Naive B cell (primary cell): ENCODE measurements around the gene NECTIN1. TPM values are rescaled to one million over a fixed set of nuclear protein-coding genes. Genes with fewer than 3 reads are reported as not detected.
A peak's percentile ranks its signal among the peaks of the same experiment; 100 is the strongest.

Experiments
- ATAC-seq, 2 donors: fragments of 150-1000 bp; cut with Tn5 transposase; 2 replicates each; pipeline ENCODE4 v1.10.0; 2021; ENCODE audit warnings: low read depth in 2 of 2, mild to moderate bottlenecking in 2 of 2, moderate library complexity in 2 of 2
- DNase-seq: peaks from one replicate; pipeline ENCODE4 v3.0.0; 2022
- H3K27ac Mint-ChIP-seq, 6 donors: one replicate each; pipeline ENCODE4 v1.8.0; 2020 to 2022; ENCODE audit warnings: mild to moderate bottlenecking in 6 of 6, mixed read lengths in 6 of 6, moderate library complexity in 5 of 6, inconsistent platforms in 2 of 6
- H3K27me3 Mint-ChIP-seq, 3 donors: one replicate each; pipeline ENCODE4 v1.8.0; 2021 to 2022; ENCODE audit warnings: mixed read lengths in 3 of 3, mild to moderate bottlenecking in 1 of 3
- H3K36me3 Mint-ChIP-seq, 2 donors: one replicate each; pipeline ENCODE4 v1.8.0; 2020 to 2022; ENCODE audit warnings: mixed read lengths in 2 of 2, inconsistent platforms in 1 of 2, mild to moderate bottlenecking in 1 of 2
- H3K4me1 Mint-ChIP-seq, 3 donors: one replicate each; pipeline ENCODE4 v1.8.0; 2020 to 2022; ENCODE audit warnings: mixed read lengths in 3 of 3, inconsistent platforms in 1 of 3, mild to moderate bottlenecking in 1 of 3, moderate library complexity in 1 of 3
- H3K4me3 Mint-ChIP-seq, 8 donors: one replicate each; pipeline ENCODE4 v1.8.0; 2020 to 2022; ENCODE audit warnings: mild to moderate bottlenecking in 8 of 8, mixed read lengths in 8 of 8, moderate library complexity in 8 of 8, inconsistent platforms in 2 of 8
- H3K9me3 Mint-ChIP-seq, 7 donors: one replicate each; pipeline ENCODE4 v1.8.0; 2020 to 2022; ENCODE audit warnings: mixed read lengths in 7 of 7, mild to moderate bottlenecking in 5 of 7, inconsistent platforms in 2 of 7, moderate library complexity in 1 of 7
- polyA plus RNA-seq, 6 donors: library from polyadenylated mRNA; unstranded; fragments of 300-500 nt; fragmentation: Illumina TruSeq; gene quantifications; one replicate each; pipeline ENCODE4 v1.2.3, GENCODE V29; 2021; ENCODE audit warnings: low read depth in 6 of 6

The NECTIN1 gene
- polyA plus RNA-seq, 6 donors from 2014 or later = 0.24 to 0.74 (median 0.38) TPM; not detected in 1

- H3K4me3 Mint-ChIP-seq = no peak overlapping the region
- DNase-seq (no peak), ATAC-seq (no peak)
- no peak overlapping the region for H3K27ac Mint-ChIP-seq
- H3K36me3 Mint-ChIP-seq = no peaks in the 10 kb centered on the region
- peaks cover 9 to 10% (median 9%) of the 10 kb centered on the region in 3 donors for H3K4me1 Mint-ChIP-seq
- H3K9me3 Mint-ChIP-seq = no peaks in the 10 kb centered on the region
- peaks cover 45 to 83% (median 66%) of the 10 kb centered on the region in 3 donors for H3K27me3 Mint-ChIP-seq
Observed at GRCh38 chr11:119737366-119738058, 8.5 kb upstream of the NECTIN1 start.

- Mint-ChIP-seq H3K9me3 (no peaks in the 10 kb centered on the region), H3K36me3 (no peaks in the 10 kb centered on the region), H3K4me3 (no peak overlapping the region), H3K27me3 (peaks cover 45 to 74% (median 59%) of the 10 kb centered on the region in 3 donors), H3K4me1 (peaks cover 5 to 6% (median 5%) of the 10 kb centered on the region in 3 donors), H3K27ac (no peak overlapping the region)
- DNase-seq = no peak
- no peak for ATAC-seq
Observed at GRCh38 chr11:119734788-119735187, 5.8 kb upstream of the NECTIN1 start.

- H3K9me3 Mint-ChIP-seq = no peaks in the 10 kb centered on the region
- H3K36me3 Mint-ChIP-seq = no peaks in the 10 kb centered on the region
- no peak for DNase-seq
- peak overlapping the region in 2 of 6 donors; percentile 5 to 63 for H3K27ac Mint-ChIP-seq
- peaks cover 24 to 28% (median 27%) of the 10 kb centered on the region in 3 donors for H3K4me1 Mint-ChIP-seq
- H3K27me3 Mint-ChIP-seq = peaks cover 37 to 52% (median 38%) of the 10 kb centered on the region in 3 donors
- peak overlapping the region in 7 of 8 donors; percentile 7 to 93 (median 84) for H3K4me3 Mint-ChIP-seq
- ATAC-seq = no peak
Observed at GRCh38 chr11:119730789-119731386, 1.9 kb upstream of the NECTIN1 start.

- Mint-ChIP-seq H3K27ac (peak overlapping the region in 5 of 6 donors; percentile 24 to 92 (median 75)), H3K27me3 (peaks cover 32 to 46% (median 32%) of the 10 kb centered on the region in 3 donors), H3K36me3 (no peaks in the 10 kb centered on the region), H3K4me1 (peaks cover 31 to 32% (median 31%) of the 10 kb centered on the region in 3 donors), H3K4me3 (peak overlapping the region; percentile 82 to 93 (median 90)), H3K9me3 (no peaks in the 10 kb centered on the region)
- ATAC-seq = no peak
- DNase-seq = no peak
Observed at GRCh38 chr11:119729951-119730613, 1.1 kb upstream of the NECTIN1 start.

GRCh38 chr11:119729581-119729927 lies 554 bp upstream of the NECTIN1 start:
- DNase-seq = no peak
- Mint-ChIP-seq H3K9me3 (no peaks in the 10 kb centered on the region), H3K27ac (peak overlapping the region; percentile 24 to 92 (median 58)), H3K4me1 (peaks cover 31 to 32% (median 31%) of the 10 kb centered on the region in 3 donors), H3K36me3 (no peaks in the 10 kb centered on the region), H3K4me3 (peak overlapping the region; percentile 82 to 93 (median 90)), H3K27me3 (peaks cover 27 to 42% (median 31%) of the 10 kb centered on the region in 3 donors)
- ATAC-seq = peak; percentile 18 to 20

GRCh38 chr11:119728211-119728626 lies 781 bp downstream of the NECTIN1 start:
- H3K4me1 Mint-ChIP-seq = peaks cover 31 to 32% (median 31%) of the 10 kb centered on the region in 3 donors
- DNase-seq (no peak), ATAC-seq (no peak)
- H3K27ac Mint-ChIP-seq = peak overlapping the region in 5 of 6 donors; percentile 53 to 96 (median 87)
- H3K36me3 Mint-ChIP-seq = no peaks in the 10 kb centered on the region
- peak overlapping the region; percentile 87 to 97 (median 94) for H3K4me3 Mint-ChIP-seq
- H3K9me3 Mint-ChIP-seq = no peaks in the 10 kb centered on the region
- H3K27me3 Mint-ChIP-seq = peaks cover 17 to 28% (median 17%) of the 10 kb centered on the region in 3 donors

GRCh38 chr11:119727523-119728151 lies 1.4 kb downstream of the NECTIN1 start:
- peaks cover 31 to 32% (median 31%) of the 10 kb centered on the region in 3 donors for H3K4me1 Mint-ChIP-seq
- no peaks in the 10 kb centered on the region for H3K36me3 Mint-ChIP-seq
- peak overlapping the region; percentile 87 to 97 (median 94) for H3K4me3 Mint-ChIP-seq
- no peaks in the 10 kb centered on the region for H3K9me3 Mint-ChIP-seq
- ATAC-seq = peak in 1 of 2 donors; percentile 12
- H3K27me3 Mint-ChIP-seq = peaks cover 17 to 25% (median 17%) of the 10 kb centered on the region in 3 donors
- H3K27ac Mint-ChIP-seq = peak overlapping the region in 5 of 6 donors; percentile 53 to 96 (median 87)
- peak; percentile 33 for DNase-seq

- H3K27me3 Mint-ChIP-seq = peaks cover 20 to 33% (median 25%) of the 10 kb centered on the region in 3 donors
Observed at GRCh38 chr11:119726585-119727522, 2.1 kb downstream of the NECTIN1 start.

GRCh38 chr11:119726150-119726553 lies 2.8 kb downstream of the NECTIN1 start:
- Mint-ChIP-seq H3K27me3 (peaks cover 17 to 31% (median 23%) of the 10 kb centered on the region in 3 donors), H3K4me1 (peaks cover 31 to 37% (median 34%) of the 10 kb centered on the region in 3 donors), H3K4me3 (peak overlapping the region in 7 of 8 donors; percentile 42 to 93 (median 74)), H3K36me3 (no peaks in the 10 kb centered on the region), H3K27ac (peak overlapping the region in 1 of 6 donors; percentile 78), H3K9me3 (no peaks in the 10 kb centered on the region)
- ATAC-seq = no peak
- DNase-seq = peak; percentile 21

More at GRCh38 chr11:119726585-119727522, 2.1 kb downstream of the NECTIN1 start:
- Mint-ChIP-seq H3K9me3 (no peaks in the 10 kb centered on the region), H3K36me3 (no peaks in the 10 kb centered on the region), H3K4me3 (peak overlapping the region; percentile 57 to 93 (median 78)), H3K27ac (peak overlapping the region in 2 of 6 donors; percentile 47 to 67), H3K4me1 (peaks cover 31 to 36% (median 34%) of the 10 kb centered on the region in 3 donors)
- ATAC-seq = no peak
- no peak for DNase-seq

GRCh38 chr11:119724956-119725355 lies 4.0 kb downstream of the NECTIN1 start:
- DNase-seq (no peak), ATAC-seq (no peak)
- Mint-ChIP-seq H3K27me3 (peaks cover 10 to 22% (median 12%) of the 10 kb centered on the region in 3 donors), H3K9me3 (no peaks in the 10 kb centered on the region), H3K36me3 (no peaks in the 10 kb centered on the region), H3K4me1 (peaks cover 27 to 34% (median 30%) of the 10 kb centered on the region in 3 donors), H3K4me3 (peak overlapping the region in 1 of 8 donors; percentile 57), H3K27ac (no peak overlapping the region)

- Mint-ChIP-seq H3K27ac (no peak overlapping the region), H3K9me3 (no peaks in the 10 kb centered on the region), H3K27me3 (peaks cover 10 to 17% (median 12%) of the 10 kb centered on the region in 3 donors), H3K36me3 (no peaks in the 10 kb centered on the region), H3K4me3 (no peak overlapping the region), H3K4me1 (peaks cover 21 to 26% (median 26%) of the 10 kb centered on the region in 3 donors)
- DNase-seq (no peak), ATAC-seq (no peak)
Observed at GRCh38 chr11:119723952-119724325, 5.1 kb downstream of the NECTIN1 start.
